Measurements from ENCODE around the gene RASL10B. TPM values are rescaled to one million over a fixed set of nuclear protein-coding genes. Genes with fewer than 3 reads are reported as not detected.

RASL10B gene
- total RNA-seq, 1 experiment from 2014 or later: 4.3 TPM

- no peak for DNase-seq (ENCODE audit: low read depth, low spot score)
- no peak for ATAC-seq
- intact Hi-C loops (cut with micrococcal nuclease; ENCODE audit: unreplicated experiment): no loop called here
- CTCF ChIA-PET: interaction anchor here (0.6 kb wide), 1 partner anchor 23 kb away, joined by 3 read pairs; no protein-coding TSS in a partner anchor
- Histone ChIP-seq H3K27ac (ENCODE audit: low read length) (no peak overlapping the region), H3K27me3 (ENCODE audit: control insufficient read depth, insufficient read depth, low read length) (no peaks in the 10 kb centered on the region), H3K36me3 (ENCODE audit: control insufficient read depth, insufficient read depth, low read length) (peaks cover 33% of the 10 kb centered on the region), H3K4me3 (ENCODE audit: low read depth in 2 of 2, low read length in 2 of 2) (no peak overlapping the region), H3K9me3 (ENCODE audit: control insufficient read depth, insufficient read depth, low read depth, low read length) (no peaks in the 10 kb centered on the region), H3K4me1 (ENCODE audit: control insufficient read depth, insufficient read depth, low read length) (peaks cover 11% of the 10 kb centered on the region)
- TF ChIP-seq CTCF (IDR thresholded peaks at IDR 0.05) (no peak), POLR2AphosphoS5 (IDR thresholded peaks at IDR 0.05; ENCODE audit: low read depth, low read length) (peak; percentile 33; the same call in 1 of the 2 replicates)
- BruUV-seq (replicated peaks): no TSS peak
- POLR2A ChIA-PET: interaction anchor here (0.6 kb wide), 1 partner anchor 139 kb away, joined by 4 read pairs; no protein-coding TSS in a partner anchor
- in situ Hi-C loops (cut with HindIII; ENCODE audit: low pct_unique_long_range_greater_than_20kb, low sequenced_read_pairs): no loop called here
Observed at GRCh38 chr17:35726953-35727460, 4.4 kb upstream of the RASL10B start.

GRCh38 chr17:35727635-35728034 lies 3.8 kb upstream of the RASL10B start:
- ChIA-PET POLR2A (no interaction called here), CTCF (interaction anchor here (0.6 kb wide), 1 partner anchor 22 kb away, joined by 3 read pairs; no protein-coding TSS in a partner anchor)
- TF ChIP-seq TCF7L2 (IDR thresholded peaks at IDR 0.05; ENCODE audit: low read depth, low read length) (no peak), CTCF (IDR thresholded peaks at IDR 0.05) (no peak), SIN3A (IDR thresholded peaks at IDR 0.05; ENCODE audit: borderline replicate concordance, insufficient read depth, low read depth, low read length) (no peak), POLR2AphosphoS5 (IDR thresholded peaks at IDR 0.05; ENCODE audit: low read depth, low read length) (no peak; the same call in 1 of the 2 replicates), REST (IDR thresholded peaks at IDR 0.05; ENCODE audit: insufficient read depth in 1 of 2, low read depth in 2 of 2, low read length in 1 of 2) (no peak)
- no peaks in the 10 kb centered on the region for H3K27me3 ChIP-seq (ENCODE audit: control insufficient read depth, insufficient read depth, low read length)
- in situ Hi-C loops (cut with HindIII; ENCODE audit: low pct_unique_long_range_greater_than_20kb, low sequenced_read_pairs) (no loop called here), intact Hi-C loops (cut with micrococcal nuclease; ENCODE audit: unreplicated experiment) (no loop called here)
- H3K27ac ChIP-seq (ENCODE audit: low read length): no peak overlapping the region
- peaks cover 29% of the 10 kb centered on the region for H3K36me3 ChIP-seq (ENCODE audit: control insufficient read depth, insufficient read depth, low read length)
- H3K4me3 ChIP-seq (ENCODE audit: low read depth in 2 of 2, low read length in 2 of 2): no peak overlapping the region
- BruUV-seq (replicated peaks): no TSS peak
- peaks cover 11% of the 10 kb centered on the region for H3K4me1 ChIP-seq (ENCODE audit: control insufficient read depth, insufficient read depth, low read length)
- H3K9me3 ChIP-seq (ENCODE audit: control insufficient read depth, insufficient read depth, low read depth, low read length): no peaks in the 10 kb centered on the region
- DNase-seq (ENCODE audit: low read depth, low spot score) (no peak), ATAC-seq (no peak)

Measured in Panc1 (cell line).